KMS-11 (cell line): ENCODE results near the gene FASTKD3.

Experiments used
- H2AFZ ChIP-seq: fragments of 200-600 bp; sonication (generic); 2 replicates; pipeline ENCODE4 v1.6.1; 2016; ENCODE audit warnings: antibody characterized with exemption, mixed run types, low read depth
- H3K27ac ChIP-seq: fragments of 200-600 bp; sonication (generic); 2 replicates; pipeline ENCODE4 v1.6.1; 2016; ENCODE audit warnings: mild to moderate bottlenecking, mixed run types
- H3K27me3 ChIP-seq: fragments of 200-600 bp; sonication (generic); 2 replicates; pipeline ENCODE4 v1.6.1; 2017; ENCODE audit warnings: mild to moderate bottlenecking, low read depth, mixed run types, moderate library complexity; ENCODE audit not compliant: insufficient read depth
- H3K36me3 ChIP-seq: fragments of 200-600 bp; sonication (generic); 2 replicates; pipeline ENCODE4 v1.6.1; 2017; ENCODE audit warnings: mild to moderate bottlenecking, mixed run types; ENCODE audit not compliant: insufficient read depth
- H3K4me1 ChIP-seq: fragments of 200-600 bp; sonication (generic); 2 replicates; pipeline ENCODE4 v1.6.1; 2016; ENCODE audit warnings: mild to moderate bottlenecking, low read depth, mixed run types; ENCODE audit not compliant: poor library complexity, severe bottlenecking
- H3K4me2 ChIP-seq: fragments of 200-600 bp; sonication (generic); 2 replicates; pipeline ENCODE4 v1.7.0; 2016; ENCODE audit warnings: mild to moderate bottlenecking, mixed run types
- H3K4me3 ChIP-seq: fragments of 200-600 bp; sonication (generic); IDR thresholded peaks from 2 replicates; pipeline ENCODE4 v1.6.1; 2017; ENCODE audit warnings: low read depth, low read length, mixed read lengths; ENCODE audit not compliant: insufficient read depth
- H3K79me2 ChIP-seq: fragments of 200-600 bp; sonication (generic); 2 replicates; pipeline ENCODE4 v1.6.1; 2016; ENCODE audit warnings: low read depth, mixed run types; ENCODE audit not compliant: insufficient read depth
- H3K9ac ChIP-seq: fragments of 200-600 bp; sonication (generic); 2 replicates; pipeline ENCODE4 v1.6.1; 2016; ENCODE audit warnings: mild to moderate bottlenecking, mixed run types
- H4K20me1 ChIP-seq: fragments of 200-600 bp; sonication (generic); 2 replicates; pipeline ENCODE4 v1.6.1; 2016; ENCODE audit warnings: mild to moderate bottlenecking, mixed run types; ENCODE audit not compliant: insufficient read depth
- TF ChIP-seq, protein P1 (sequence below): fragments of 200-600 bp; sonication (generic); conservative IDR thresholded peaks from 2 replicates; pipeline ENCODE4 v1.6.1; 2017; ENCODE audit warnings: low read depth, mild to moderate bottlenecking, antibody characterized with exemption, low read length, moderate library complexity, mixed read lengths

Gene FASTKD3

DNA sequence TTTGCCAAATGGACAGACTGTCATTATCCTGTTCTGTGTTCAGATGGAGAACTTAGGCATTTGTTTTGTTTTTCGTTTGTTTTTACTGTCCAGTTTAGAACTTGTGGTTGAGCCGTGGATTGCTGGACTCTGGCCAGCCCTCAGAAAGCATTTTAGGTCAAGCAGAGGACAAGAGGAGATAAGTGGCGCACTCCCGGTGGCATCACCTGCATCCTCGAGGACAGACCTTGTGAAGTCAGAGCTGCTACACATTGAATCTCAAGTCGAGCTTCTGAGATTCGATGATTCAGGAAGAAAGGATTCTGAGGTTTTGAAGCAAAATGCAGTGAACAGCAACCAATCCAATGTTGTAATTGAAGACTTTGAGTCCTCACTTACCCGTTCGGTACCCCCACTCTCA lies 9.0 kb upstream of the FASTKD3 start:
- Histone ChIP-seq H4K20me1 (peaks cover 91% of the 10 kb centered on the region), H3K4me2 (peak overlapping the region; percentile 63), H3K27me3 (no peaks in the 10 kb centered on the region), H2AFZ (no peak overlapping the region), H3K4me3 (no peak overlapping the region), H3K36me3 (peaks cover 42% of the 10 kb centered on the region), H3K4me1 (peaks cover 99% of the 10 kb centered on the region), H3K9ac (no peak overlapping the region), H3K79me2 (peaks cover 100% of the 10 kb centered on the region), H3K27ac (peak overlapping the region; percentile 39; the same call in 1 of the 2 replicates)
- TF ChIP-seq, protein P1, sequence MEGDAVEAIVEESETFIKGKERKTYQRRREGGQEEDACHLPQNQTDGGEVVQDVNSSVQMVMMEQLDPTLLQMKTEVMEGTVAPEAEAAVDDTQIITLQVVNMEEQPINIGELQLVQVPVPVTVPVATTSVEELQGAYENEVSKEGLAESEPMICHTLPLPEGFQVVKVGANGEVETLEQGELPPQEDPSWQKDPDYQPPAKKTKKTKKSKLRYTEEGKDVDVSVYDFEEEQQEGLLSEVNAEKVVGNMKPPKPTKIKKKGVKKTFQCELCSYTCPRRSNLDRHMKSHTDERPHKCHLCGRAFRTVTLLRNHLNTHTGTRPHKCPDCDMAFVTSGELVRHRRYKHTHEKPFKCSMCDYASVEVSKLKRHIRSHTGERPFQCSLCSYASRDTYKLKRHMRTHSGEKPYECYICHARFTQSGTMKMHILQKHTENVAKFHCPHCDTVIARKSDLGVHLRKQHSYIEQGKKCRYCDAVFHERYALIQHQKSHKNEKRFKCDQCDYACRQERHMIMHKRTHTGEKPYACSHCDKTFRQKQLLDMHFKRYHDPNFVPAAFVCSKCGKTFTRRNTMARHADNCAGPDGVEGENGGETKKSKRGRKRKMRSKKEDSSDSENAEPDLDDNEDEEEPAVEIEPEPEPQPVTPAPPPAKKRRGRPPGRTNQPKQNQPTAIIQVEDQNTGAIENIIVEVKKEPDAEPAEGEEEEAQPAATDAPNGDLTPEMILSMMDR: no peak

DNA sequence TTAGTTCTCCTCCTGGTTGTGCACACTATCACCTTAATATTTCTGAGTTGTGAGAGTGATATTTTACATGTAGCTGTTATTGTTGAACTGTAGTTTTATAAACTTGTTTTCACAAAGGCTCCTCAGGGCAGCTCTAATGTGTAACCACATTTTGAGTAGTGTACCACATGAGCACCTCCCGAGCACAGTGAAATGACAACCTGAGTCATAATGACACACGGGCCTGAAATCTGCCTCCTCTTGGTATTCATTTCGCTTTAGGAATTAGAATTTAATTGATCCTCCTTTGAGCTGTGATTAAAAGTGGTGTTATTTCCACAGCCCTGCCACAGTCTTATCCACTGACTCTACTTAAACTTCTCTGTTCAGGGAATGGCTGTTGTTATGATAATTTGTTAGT lies 8.0 kb upstream of the FASTKD3 start:
- peaks cover 100% of the 10 kb centered on the region for H3K79me2 ChIP-seq

DNA sequence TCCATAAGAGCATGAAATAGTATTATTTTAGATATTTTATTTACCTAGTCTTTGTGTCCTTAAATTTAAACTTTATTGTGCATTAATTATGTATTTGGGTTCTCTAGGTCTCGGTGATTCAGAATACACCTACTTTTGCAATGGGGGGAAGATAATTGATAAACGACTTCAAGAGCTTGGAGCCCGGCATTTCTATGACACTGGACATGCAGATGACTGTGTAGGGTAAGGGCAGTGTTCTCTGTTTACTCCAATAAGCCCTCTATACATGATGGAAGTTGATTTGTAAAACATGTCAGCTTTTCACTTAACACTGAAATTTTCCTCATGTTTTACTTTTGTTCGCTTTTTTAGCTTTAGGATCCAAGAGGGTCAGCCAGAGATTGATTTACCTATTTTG lies 6.3 kb upstream of the FASTKD3 start:
- TF ChIP-seq, protein P1: no peak
- peak overlapping the region; percentile 76; the same call in 1 of the 2 replicates for H3K27ac ChIP-seq

More for the DNA sequence above, 8.0 kb upstream of the FASTKD3 start:
- Histone ChIP-seq H3K4me1 (peaks cover 98% of the 10 kb centered on the region), H4K20me1 (peaks cover 83% of the 10 kb centered on the region), H3K27me3 (no peaks in the 10 kb centered on the region), H3K4me2 (peak overlapping the region; percentile 63), H3K9ac (no peak overlapping the region), H2AFZ (no peak overlapping the region), H3K27ac (peak overlapping the region; percentile 39; the same call in 1 of the 2 replicates), H3K36me3 (peaks cover 42% of the 10 kb centered on the region), H3K4me3 (no peak overlapping the region)
- TF ChIP-seq, protein P1: no peak

DNA sequence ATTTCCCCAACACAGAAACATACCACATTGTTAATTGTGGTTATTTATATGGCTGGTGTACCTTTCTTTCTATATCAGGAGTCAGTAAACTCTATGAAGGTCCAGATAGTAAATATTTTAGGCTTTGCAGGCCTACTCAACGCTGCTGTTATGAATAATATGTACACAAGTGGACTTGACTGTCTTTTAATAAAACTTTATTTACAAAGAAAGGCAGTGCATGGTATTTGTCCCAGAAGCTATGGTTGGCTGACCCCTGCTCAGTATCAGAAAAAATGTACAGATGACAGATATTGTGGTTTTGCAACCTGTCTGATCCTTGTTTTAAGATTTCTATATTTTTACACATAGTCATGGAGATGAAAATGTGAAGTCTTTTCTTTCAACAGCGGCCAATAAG lies 5.8 kb upstream of the FASTKD3 start:
- Histone ChIP-seq H4K20me1 (peaks cover 60% of the 10 kb centered on the region), H3K36me3 (peaks cover 31% of the 10 kb centered on the region), H3K27ac (peak overlapping the region; percentile 76; the same call in 1 of the 2 replicates), H3K4me1 (peaks cover 77% of the 10 kb centered on the region), H3K4me2 (peak overlapping the region; percentile 63), H2AFZ (no peak overlapping the region), H3K27me3 (no peaks in the 10 kb centered on the region), H3K9ac (no peak overlapping the region), H3K4me3 (no peak overlapping the region), H3K79me2 (peaks cover 99% of the 10 kb centered on the region)
- TF ChIP-seq, protein P1: no peak

More for the DNA sequence above, 6.3 kb upstream of the FASTKD3 start:
- peaks cover 82% of the 10 kb centered on the region for H3K4me1 ChIP-seq
- no peak overlapping the region for H2AFZ ChIP-seq
- H3K4me3 ChIP-seq: no peak overlapping the region
- H3K9ac ChIP-seq: no peak overlapping the region
- H3K36me3 ChIP-seq: peaks cover 34% of the 10 kb centered on the region
- peaks cover 99% of the 10 kb centered on the region for H3K79me2 ChIP-seq
- no peaks in the 10 kb centered on the region for H3K27me3 ChIP-seq
- H4K20me1 ChIP-seq: peaks cover 65% of the 10 kb centered on the region
- peak overlapping the region; percentile 63 for H3K4me2 ChIP-seq
